NCI-H345 treated with DMSO at 0.1 percent for 48 hours (cell line): Measurements from ENCODE around the gene IGFBP4.

Experiments
- DNase-seq: peaks from one replicate; lab custom pipeline; 2025; ENCODE audit not compliant: unreplicated experiment; lab: John Stamatoyannopoulos, UW

The IGFBP4 gene

GRCh38 chr17:40454613-40454995 lies 11.4 kb downstream of the IGFBP4 start:
- DNase-seq = no peak

- DNase-seq = no peak
Measured at GRCh38 chr17:40456396-40456951, 13.2 kb downstream of the IGFBP4 start.

GRCh38 chr17:40457369-40457768 lies 14.1 kb downstream of the IGFBP4 start:
- no peak for DNase-seq

GRCh38 chr17:40457964-40458791 lies 14.9 kb downstream of the IGFBP4 start:
- DNase-seq = no peak

GRCh38 chr17:40458851-40459482 lies 15.7 kb downstream of the IGFBP4 start:
- DNase-seq = no peak

GRCh38 chr17:40459636-40460603 lies 16.7 kb downstream of the IGFBP4 start:
- no peak for DNase-seq

- no peak for DNase-seq
Measured at GRCh38 chr17:40460604-40460967, 17.3 kb downstream of the IGFBP4 start.

- DNase-seq = no peak
Measured at GRCh38 chr17:40460968-40461731, 17.9 kb downstream of the IGFBP4 start.

- DNase-seq = no peak
Measured at GRCh38 chr17:40461732-40462342, 18.6 kb downstream of the IGFBP4 start.

GRCh38 chr17:40462343-40463121 lies 19.3 kb downstream of the IGFBP4 start:
- DNase-seq = no peak

GRCh38 chr17:40463122-40463550 lies 19.9 kb downstream of the IGFBP4 start:
- no peak for DNase-seq

- no peak for DNase-seq
Measured at GRCh38 chr17:40464392-40464855, 21.2 kb downstream of the IGFBP4 start.

GRCh38 chr17:40466298-40466971 lies 23.2 kb downstream of the IGFBP4 start:
- DNase-seq = no peak

GRCh38 chr17:40467281-40467867 lies 24.1 kb downstream of the IGFBP4 start:
- no peak for DNase-seq

- DNase-seq = no peak
Measured at GRCh38 chr17:40468560-40468959, 25.3 kb downstream of the IGFBP4 start.

GRCh38 chr17:40469805-40470675 lies 26.8 kb downstream of the IGFBP4 start:
- no peak for DNase-seq
